Esophagus squamous epithelium (tissue), 5 donors: ENCODE data around the gene CCR2. TPM values are rescaled to one million over a fixed set of nuclear protein-coding genes. Genes with fewer than 3 reads are reported as not detected.
A peak's percentile ranks its signal among the peaks of the same experiment; 100 is the strongest.

Experiments
- DNase-seq: peaks from one replicate; lab custom pipeline; 2025; lab: John Stamatoyannopoulos, UW
- H3K27ac ChIP-seq, 4 donors: fragments of 200-600 bp; sonication (generic); one replicate each; pipeline ENCODE4 v1.5.1; 2016 to 2019; ENCODE audit warnings: mild to moderate bottlenecking in 1 of 4
- H3K27me3 ChIP-seq, 4 donors: fragments of 200-600 bp; sonication (generic); 1 replicate in 3 of 4; 2 replicates in 1 of 4; pipeline versions ENCODE4 v1.5.1 to v1.6.0; 2017 to 2021; ENCODE audit warnings: antibody characterized with exemption in 1 of 4
- H3K36me3 ChIP-seq, 3 donors: fragments of 200-600 bp; sonication (generic); one replicate each; pipeline ENCODE4 v1.5.1; 2016 to 2019
- H3K4me1 ChIP-seq, 3 donors: fragments of 200-600 bp; sonication (generic); one replicate each; pipeline ENCODE4 v1.5.1; 2017 to 2019
- H3K4me3 ChIP-seq, 4 donors: fragments of 200-600 bp; sonication (generic); 1 replicate in 3 of 4; 2 replicates in 1 of 4; pipeline ENCODE4 v1.5.1; 2016 to 2019; ENCODE audit warnings: mild to moderate bottlenecking in 2 of 4, moderate library complexity in 1 of 4
- H3K9me3 ChIP-seq, 3 donors: fragments of 200-600 bp; sonication (generic); one replicate each; pipeline ENCODE4 v1.5.1; 2016 to 2019
- POLR2A ChIP-seq, 4 donors: fragments of 450-650 bp; IDR thresholded peaks; one replicate each; pipeline ENCODE4 v1.6.1; 2017; ENCODE audit warnings: antibody characterized with exemption in 4 of 4, mild to moderate bottlenecking in 4 of 4, moderate library complexity in 3 of 4
- WGBS, 2 donors: methylation state at CpG; one replicate each; pipeline ENCODE4 v1.1.5; 2018; 5-methylcytosine and 5-hydroxymethylcytosine counted together
- intact Hi-C: fragments of 100-400 bp; cut with DNase I; formaldehyde crosslinking; loops from one replicate; pipeline ENCODE4 v1.15.0; 2022
- total RNA-seq, 4 donors: library from RNA; depleted of rRNA; stranded (reverse); fragments of >200 nt; gene quantifications; one replicate each; pipeline ENCODE4 v1.1.0, GENCODE V29; 2016
- TF ChIP-seq, protein P1 (sequence below), 6 experiments: fragments of 450-650 bp in 4 of 6; fragments of 200-600 bp in 2 of 6; sonication (generic) in 2 of 6; IDR thresholded peaks; one replicate each; pipeline ENCODE4 v1.5.1; 2016 to 2019; ENCODE audit warnings: antibody characterized with exemption in 6 of 6, mild to moderate bottlenecking in 4 of 6, moderate library complexity in 4 of 6
- donor health status: DM: yes; HTN: yes; CAD: no.

CCR2 gene
- total RNA-seq, 4 donors from 2014 or later, result 0.40 to 6.0 (median 1.9) TPM

DNA sequence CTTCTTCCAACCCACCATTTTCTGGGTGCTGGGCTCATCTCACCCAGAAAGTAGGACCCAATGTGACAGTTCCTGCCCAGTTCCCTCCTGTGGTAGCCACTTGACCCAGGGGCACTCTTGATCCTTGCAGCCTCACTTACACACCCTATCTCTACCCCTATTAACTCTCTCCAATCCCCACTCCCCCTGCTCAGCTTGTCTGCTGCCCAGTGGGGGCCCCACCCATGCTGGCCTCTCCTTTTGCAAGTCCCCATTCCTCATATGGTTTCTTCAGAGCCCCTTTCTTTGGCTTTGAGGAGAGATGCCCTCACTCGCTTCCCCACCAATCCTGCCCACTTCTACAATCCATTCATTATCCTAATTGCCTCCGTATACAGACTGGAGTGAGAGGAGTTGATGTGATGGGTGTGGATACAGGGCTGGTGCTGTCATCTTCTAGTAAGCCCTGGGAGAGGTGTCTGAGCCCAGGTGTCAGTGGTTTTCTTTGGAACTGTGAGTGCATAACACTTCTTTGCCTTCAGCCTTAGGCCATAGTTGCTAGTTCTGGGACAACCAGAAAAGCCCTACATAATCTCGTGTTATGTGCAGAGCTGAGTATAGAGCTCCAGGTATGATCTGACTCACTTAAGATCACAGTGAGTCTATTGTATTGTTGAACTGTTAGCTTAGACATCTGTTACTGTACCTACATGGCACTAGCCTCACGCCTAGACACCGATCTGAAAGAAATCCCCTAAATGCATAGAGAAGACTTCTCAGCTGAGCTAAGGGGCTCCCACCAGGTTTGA, 12.0 kb downstream of the CCR2 start:
- peaks cover 0 to 20% (median 0%) of the 10 kb centered on the region in 3 donors for H3K4me1 ChIP-seq
- intact Hi-C loops, result no loop called here
- H3K9me3 ChIP-seq, result no peaks in the 10 kb centered on the region

DNA sequence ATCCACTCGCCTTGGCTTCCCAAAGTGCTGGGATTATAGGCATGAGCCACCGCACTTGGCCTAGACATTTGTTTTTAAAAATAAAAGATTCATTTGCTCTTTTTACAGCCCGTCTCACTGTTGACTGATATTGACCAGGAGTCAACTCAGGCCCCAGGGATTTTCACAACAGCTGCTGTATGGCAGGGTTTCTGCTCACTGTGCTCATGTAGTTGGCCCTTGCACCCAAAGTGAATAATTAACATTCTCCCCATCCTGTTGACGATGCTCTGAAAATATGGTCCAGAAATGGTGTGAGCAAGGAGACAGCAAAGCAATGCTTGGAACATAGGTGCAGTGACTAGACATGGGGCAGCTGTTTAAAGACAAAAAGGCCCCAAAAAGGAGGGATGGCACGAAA, 13.9 kb downstream of the CCR2 start:
- TF ChIP-seq, protein P1, sequence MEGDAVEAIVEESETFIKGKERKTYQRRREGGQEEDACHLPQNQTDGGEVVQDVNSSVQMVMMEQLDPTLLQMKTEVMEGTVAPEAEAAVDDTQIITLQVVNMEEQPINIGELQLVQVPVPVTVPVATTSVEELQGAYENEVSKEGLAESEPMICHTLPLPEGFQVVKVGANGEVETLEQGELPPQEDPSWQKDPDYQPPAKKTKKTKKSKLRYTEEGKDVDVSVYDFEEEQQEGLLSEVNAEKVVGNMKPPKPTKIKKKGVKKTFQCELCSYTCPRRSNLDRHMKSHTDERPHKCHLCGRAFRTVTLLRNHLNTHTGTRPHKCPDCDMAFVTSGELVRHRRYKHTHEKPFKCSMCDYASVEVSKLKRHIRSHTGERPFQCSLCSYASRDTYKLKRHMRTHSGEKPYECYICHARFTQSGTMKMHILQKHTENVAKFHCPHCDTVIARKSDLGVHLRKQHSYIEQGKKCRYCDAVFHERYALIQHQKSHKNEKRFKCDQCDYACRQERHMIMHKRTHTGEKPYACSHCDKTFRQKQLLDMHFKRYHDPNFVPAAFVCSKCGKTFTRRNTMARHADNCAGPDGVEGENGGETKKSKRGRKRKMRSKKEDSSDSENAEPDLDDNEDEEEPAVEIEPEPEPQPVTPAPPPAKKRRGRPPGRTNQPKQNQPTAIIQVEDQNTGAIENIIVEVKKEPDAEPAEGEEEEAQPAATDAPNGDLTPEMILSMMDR (IDR thresholded peaks at IDR 0.05), result no peak
- no peak for TF ChIP-seq POLR2A (IDR thresholded peaks at IDR 0.05)
- Histone ChIP-seq H3K36me3 (no peaks in the 10 kb centered on the region), H3K4me1 (peaks cover 0 to 12% (median 0%) of the 10 kb centered on the region in 3 donors), H3K4me3 (no peak overlapping the region), H3K27me3 (peaks cover 0 to 46% (median 0%) of the 10 kb centered on the region in 4 donors), H3K9me3 (no peaks in the 10 kb centered on the region), H3K27ac (no peak overlapping the region)
- 88 to 90% methylated on average over 5 of the region's 5 CpGs for WGBS, 2 donors
- intact Hi-C loops, result no loop called here
- no peak for DNase-seq

More for the DNA sequence above, 12.0 kb downstream of the CCR2 start:
- H3K36me3 ChIP-seq, result no peaks in the 10 kb centered on the region
- TF ChIP-seq, protein P1 (IDR thresholded peaks at IDR 0.05), result no peak
- no peak for TF ChIP-seq POLR2A (IDR thresholded peaks at IDR 0.05)
- H3K27me3 ChIP-seq, result peaks cover 0 to 45% (median 0%) of the 10 kb centered on the region in 4 donors
- no peak overlapping the region for H3K27ac ChIP-seq
- 78 to 86% methylated on average over 4 to 5 of the region's 5 CpGs for WGBS, 2 donors
- H3K4me3 ChIP-seq, result no peak overlapping the region
- no peak for DNase-seq

DNA sequence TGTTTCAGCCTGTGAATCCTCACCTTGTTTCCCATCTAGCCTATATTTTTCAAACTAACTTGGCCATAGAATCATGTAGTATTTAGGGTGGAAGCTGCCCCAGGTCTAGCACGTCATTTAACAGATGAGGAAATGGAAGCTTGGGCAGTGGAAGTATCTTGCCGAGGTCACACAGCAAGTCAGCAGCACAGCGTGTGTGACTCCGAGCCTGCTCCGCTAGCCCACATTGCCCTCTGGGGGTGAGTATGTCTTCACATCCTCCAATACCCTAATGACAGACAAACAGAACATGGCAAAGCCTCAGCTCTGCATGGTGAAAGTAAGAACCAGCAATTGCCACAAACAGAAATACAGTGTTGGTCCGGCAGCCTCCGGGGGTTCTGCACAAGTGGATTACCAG, 14.7 kb downstream of the CCR2 start:
- intact Hi-C loops, result no loop called here
- WGBS, 2 donors, result 53 to 65% methylated on average over 6 to 7 of the region's 7 CpGs
- H3K4me3 ChIP-seq, result no peak overlapping the region
- H3K36me3 ChIP-seq, result no peaks in the 10 kb centered on the region
- H3K27me3 ChIP-seq, result peaks cover 0 to 53% (median 0%) of the 10 kb centered on the region in 4 donors
- DNase-seq, result peak; percentile 31
- H3K9me3 ChIP-seq, result no peaks in the 10 kb centered on the region
- H3K4me1 ChIP-seq, result peaks cover 0 to 12% (median 0%) of the 10 kb centered on the region in 3 donors
- H3K27ac ChIP-seq, result peak overlapping the region in 2 of 4 donors; percentile 14 to 55
- TF ChIP-seq, protein P1 (IDR thresholded peaks at IDR 0.05), result peak; percentile 11 to 40 (median 28)
- TF ChIP-seq POLR2A (IDR thresholded peaks at IDR 0.05), result no peak

DNA sequence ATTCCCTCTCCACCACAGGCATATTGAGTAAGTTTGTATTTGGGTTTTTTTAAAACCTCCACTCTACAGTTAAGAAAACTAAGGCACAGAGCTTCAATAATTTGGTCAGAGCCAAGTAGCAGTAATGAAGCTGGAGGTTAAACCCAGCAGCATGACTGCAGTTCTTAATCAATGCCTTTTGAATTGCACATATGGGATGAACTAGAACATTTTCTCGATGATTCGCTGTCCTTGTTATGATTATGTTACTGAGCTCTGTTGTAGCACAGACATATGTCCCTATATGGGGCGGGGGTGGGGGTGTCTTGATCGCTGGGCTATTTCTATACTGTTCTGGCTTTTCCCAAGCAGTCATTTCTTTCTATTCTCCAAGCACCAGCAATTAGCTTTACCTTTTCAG, 15.2 kb downstream of the CCR2 start:
- no peak for DNase-seq
- H3K9me3 ChIP-seq, result no peaks in the 10 kb centered on the region
- H3K27ac ChIP-seq, result peak overlapping the region in 2 of 4 donors; percentile 29 to 55
- peaks cover 0 to 12% (median 0%) of the 10 kb centered on the region in 3 donors for H3K4me1 ChIP-seq
- intact Hi-C loops, result no loop called here
- no peaks in the 10 kb centered on the region for H3K36me3 ChIP-seq
- no peak overlapping the region for H3K4me3 ChIP-seq
- WGBS, 2 donors, result 43 to 81% methylated on average over 4 of the region's 4 CpGs
- TF ChIP-seq POLR2A (IDR thresholded peaks at IDR 0.05), result no peak
- TF ChIP-seq, protein P1 (IDR thresholded peaks at IDR 0.05), result no peak
- H3K27me3 ChIP-seq, result peaks cover 0 to 53% (median 0%) of the 10 kb centered on the region in 4 donors

DNA sequence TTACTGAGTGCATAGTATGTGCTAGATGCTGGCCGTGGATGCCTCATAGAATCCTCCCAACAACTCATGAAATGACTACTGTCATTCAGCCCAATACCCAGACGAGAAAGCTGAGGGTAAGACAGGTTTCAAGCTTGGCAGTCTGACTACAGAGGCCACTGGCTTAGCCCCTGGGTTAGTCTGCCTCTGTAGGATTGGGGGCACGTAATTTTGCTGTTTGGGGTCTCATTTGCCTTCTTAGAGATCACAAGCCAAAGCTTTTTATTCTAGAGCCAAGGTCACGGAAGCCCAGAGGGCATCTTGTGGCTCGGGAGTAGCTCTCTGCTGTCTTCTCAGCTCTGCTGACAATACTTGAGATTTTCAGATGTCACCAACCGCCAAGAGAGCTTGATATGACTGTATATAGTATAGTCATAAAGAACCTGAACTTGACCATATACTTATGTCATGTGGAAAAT, 15.8 kb downstream of the CCR2 start:
- WGBS, 2 donors, result 55 to 59% methylated on average over 3 to 6 of the region's 6 CpGs
- peaks cover 0 to 12% (median 0%) of the 10 kb centered on the region in 3 donors for H3K4me1 ChIP-seq
- H3K27me3 ChIP-seq, result peaks cover 0 to 57% (median 0%) of the 10 kb centered on the region in 4 donors
- intact Hi-C loops, result no loop called here
- TF ChIP-seq, protein P1 (IDR thresholded peaks at IDR 0.05), result no peak
- TF ChIP-seq POLR2A (IDR thresholded peaks at IDR 0.05), result no peak
- no peak for DNase-seq
- H3K4me3 ChIP-seq, result no peak overlapping the region
- H3K9me3 ChIP-seq, result no peaks in the 10 kb centered on the region
- H3K36me3 ChIP-seq, result no peaks in the 10 kb centered on the region
- peak overlapping the region in 2 of 4 donors; percentile 29 to 55 for H3K27ac ChIP-seq
